Activated CD4-positive, alpha-beta T cell treated with anti-CD3 and anti-CD28 coated beads, Interleukin-2, Interleukin-6, amounts not matched to agents 100 ng/mL and 50 ng/mL, durations not matched to agents 16 hours and 8 hours (primary cell): Measurements from ENCODE around the gene SNRPA1.

Experiments
- DNase-seq: peaks from one replicate; pipeline ENCODE4 v3.0.0-alpha.2; 2020

The SNRPA1 gene

DNA sequence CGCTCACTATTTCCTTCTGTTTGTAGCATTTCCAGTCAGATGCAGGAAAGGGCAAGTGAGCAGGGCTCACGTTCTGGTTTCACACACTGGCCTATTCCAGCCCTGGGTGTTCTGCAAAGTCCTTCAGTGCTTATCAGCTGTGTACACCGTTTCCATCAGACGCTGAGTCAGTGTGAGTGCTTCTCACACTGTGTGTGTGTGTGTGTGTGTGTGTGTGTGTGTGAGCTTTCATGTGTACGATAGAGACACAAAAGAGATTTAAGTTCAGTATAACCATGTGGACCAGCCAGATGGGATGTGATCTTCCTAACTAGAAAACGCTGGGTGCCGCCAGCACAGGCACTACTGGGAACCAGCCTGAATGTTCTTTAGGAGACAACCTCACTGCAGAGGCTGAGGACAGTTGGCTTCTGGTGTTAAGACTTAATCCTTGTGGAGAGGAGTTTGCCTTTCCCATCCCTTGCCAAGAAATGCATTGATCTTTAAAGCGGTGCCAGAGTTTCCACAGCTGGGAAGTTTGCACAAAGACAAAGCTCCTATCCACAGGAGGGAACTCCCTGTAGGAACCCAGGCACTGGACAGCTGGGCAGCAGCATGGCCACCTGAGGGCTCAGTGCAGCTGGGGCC is 39.3 kb downstream of the SNRPA1 start:
- no peak for DNase-seq

DNA sequence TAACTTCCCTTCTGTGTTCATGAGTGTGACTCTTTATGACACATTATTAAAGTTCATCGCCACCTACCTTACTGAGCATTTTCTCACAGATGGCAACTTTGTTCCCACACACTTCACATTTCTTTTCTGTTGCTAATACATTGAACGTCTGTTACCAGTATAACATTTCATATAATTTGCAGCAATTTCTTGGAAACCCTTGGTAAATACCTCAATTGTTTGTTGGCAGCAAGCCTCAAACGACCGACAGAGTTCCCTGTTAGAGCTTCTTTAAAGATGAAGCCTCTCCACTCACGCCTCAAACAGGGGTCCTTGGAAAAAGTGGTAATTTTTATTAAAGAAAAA is 40.0 kb downstream of the SNRPA1 start:
- DNase-seq: no peak

DNA sequence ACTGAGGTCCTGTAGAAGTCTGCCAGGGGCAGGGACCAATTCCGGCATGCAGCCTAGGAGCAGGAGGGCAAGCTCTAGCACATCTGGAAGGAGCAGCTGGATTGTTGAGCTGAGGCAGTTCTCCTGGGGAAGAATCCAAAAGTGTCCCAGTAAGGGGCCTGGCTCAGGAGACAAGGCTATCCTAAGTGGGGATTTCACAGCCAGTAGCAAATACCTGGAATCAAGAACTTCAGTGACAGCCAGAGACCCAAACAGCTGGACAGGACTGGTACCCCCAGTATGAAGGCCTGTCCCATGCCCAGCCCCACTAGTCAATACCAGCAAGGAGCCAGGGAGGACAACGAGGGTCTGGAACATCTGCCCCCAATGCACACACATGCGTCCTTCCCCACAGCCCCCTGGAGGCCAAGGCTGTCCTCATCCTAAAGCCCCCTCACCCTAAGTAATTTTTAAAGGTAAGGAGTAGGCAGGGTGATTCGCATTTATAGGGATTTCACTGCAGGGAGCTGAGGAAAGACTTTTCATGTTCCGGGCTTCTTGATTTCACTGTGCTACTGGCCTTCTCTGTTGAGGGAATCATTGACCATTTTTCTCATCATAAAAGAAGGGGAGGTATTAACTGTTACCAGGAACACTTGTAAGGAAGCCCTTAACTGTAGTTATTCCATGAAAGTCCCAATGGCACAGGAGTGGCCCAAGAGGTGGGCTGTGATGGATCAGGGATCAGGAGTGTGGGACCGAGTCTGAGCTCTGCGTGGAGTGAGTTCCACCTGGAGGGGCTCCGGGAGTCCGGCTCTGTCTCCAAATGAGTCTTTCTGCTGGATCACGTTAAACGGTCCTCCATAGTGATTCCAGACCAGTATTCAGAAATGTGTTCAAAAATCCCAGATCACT is 40.6 kb downstream of the SNRPA1 start:
- no peak for DNase-seq

DNA sequence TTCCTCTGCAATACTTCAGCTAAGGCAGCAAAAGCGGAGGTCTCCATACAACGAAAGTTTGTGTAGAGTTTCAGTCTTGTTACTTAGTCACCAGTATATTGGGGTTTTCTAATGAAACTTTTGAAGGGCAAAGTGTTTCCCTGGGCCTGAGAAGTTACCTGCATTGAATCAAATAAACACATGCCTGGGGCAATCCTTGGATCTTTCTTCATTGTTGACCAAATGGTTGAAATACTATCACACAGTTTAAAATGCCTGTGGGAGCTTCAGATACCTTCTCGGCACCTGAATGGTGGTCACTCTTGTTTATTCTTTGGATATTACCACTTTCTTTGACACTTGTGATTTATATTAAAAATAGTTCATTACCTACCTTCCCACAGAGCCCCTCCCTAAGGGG is 42.2 kb downstream of the SNRPA1 start:
- no peak for DNase-seq

DNA sequence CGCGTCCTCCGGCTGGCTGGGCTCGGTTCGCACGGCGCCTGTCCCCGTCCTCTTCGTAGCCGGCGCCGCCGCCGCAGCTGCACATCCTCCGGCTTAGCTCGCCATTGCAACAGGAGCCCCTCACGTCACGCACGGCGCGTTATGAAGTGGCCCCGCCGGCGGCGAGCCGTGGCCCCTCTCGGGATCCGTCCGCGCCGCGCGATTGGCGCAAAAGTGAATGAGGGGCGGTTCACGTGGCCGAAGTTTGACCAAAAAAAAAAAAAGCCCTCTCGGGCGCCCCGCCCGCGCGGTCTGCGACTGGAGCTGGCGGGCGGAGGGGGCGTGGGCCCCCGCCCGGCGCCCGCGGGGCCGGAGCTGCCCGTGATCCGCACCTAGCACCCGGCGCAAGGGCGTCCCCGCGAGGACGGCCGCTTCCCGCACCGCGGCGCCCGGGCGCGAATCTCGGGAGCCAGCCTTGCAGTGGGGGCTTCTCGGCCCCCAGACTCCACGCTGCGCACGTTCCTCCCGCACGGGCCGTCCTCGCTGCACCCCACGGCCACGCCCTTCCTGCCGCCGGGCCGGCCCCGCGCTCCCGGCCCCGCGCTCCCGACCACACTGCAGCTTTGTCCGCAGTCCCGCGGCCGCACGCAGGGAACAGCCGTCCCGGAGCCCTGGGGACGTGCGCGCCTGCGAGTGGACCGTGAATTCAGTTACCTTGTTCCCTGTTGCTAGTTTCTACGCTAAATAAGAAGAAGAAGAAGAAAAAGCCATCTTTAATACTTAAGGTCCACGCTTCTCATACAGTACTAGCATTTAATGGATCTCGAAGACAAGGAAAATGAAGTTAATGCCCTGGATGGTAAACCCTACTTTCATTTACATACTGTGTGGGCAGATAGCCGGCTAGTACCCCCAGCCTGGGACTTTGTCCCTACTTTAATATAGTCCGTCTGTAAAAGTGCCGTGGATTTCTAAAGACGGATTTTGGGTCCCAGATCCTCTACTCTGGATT is 42.9 kb downstream of the SNRPA1 start, which contains the start of gene CHSY1:
CHSY1 (minus strand) TSS at position 219 of the 991 bp plus-strand sequence. CDS start 592 bp downstream, outside the sequence.
- peak; percentile 93 for DNase-seq

DNA sequence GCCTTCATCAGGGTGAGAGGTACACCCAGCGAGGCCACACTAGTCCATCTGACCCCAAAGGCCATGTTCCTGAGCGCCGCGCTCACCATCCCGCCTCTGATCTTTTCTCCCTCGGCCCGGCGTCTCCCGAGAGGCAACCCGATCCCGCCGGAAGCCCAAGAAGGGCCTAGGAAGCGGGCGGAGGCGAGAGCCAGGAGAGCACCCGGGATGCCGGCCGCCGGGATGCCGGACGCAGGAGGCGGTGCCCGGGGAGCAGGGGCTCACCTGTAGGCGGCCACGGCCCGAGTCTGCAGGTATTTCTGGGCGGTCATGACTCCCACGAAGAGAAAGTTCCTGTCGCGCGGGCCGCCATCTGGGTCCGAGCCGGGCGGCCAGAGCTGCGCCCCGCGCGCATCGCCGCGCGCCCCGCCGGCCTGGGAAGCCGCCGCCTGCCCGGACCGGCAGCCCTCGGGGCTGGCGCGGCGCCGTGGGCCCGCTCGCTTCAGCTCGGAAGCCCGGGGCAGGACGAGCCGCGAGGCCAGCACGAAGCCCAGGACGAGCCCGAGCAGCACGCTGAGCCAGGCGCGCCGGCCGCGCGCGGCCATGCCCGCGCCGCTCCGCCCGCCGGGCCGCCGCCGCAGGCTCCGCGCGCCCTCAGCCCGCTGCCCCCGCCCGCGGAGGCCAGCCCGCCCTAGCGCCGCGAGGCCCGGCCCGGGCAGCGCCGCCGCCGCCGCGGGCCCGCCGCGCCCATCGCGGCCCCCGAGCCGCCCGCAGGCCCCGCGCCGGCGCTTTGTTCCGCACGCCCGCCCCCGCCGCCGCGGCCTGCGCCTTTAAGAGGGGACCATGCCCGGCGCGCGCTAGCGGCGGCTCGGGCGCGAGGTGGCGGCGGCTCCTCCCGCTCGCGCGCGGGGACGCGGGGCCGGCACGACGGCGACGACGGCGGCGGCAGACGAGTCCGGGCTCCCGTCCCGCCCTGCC is 43.9 kb downstream of the SNRPA1 start:
- no peak for DNase-seq

DNA sequence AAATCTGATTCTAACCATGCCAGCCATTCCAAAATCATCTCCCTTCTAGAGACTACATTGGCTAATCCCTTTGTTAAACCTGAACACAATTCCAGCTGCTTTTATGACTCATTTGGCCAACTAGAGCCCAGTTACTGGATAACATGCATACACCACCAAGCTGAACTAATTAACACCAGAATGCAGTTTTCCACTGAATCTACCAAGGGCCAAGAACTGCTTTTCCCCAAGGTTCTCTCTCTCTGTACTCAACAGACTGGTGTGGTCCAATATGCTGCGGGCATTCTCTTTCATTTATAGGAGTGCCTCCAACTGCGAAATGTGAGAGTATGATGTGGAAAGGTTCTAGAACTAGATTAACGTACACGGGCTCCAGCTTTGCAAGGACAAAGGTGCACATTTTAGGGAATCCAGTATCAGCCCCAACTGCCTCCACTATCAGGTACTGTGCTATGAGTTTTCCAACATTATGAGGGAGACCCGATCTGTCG is 44.7 kb downstream of the SNRPA1 start:
- DNase-seq: no peak

DNA sequence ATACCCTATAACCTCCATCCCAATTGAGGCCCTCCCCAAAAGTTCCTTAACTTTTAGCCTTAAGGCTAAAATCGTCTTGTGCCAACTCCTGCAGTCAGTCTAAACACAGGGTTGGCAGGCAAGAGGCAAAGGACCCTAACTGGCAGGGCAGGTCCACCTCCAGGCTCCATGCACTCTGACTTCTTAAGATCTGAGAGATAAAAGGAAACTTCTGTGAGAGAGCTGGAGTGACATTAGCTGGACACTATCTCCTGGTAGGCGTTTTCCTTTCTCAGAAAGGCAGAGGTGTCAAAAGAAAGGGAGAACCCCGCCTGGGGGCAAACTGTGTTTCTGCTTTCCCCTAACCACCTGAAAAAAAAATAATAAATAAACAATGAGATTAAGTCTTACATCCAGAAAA is 46.8 kb downstream of the SNRPA1 start:
- no peak for DNase-seq

DNA sequence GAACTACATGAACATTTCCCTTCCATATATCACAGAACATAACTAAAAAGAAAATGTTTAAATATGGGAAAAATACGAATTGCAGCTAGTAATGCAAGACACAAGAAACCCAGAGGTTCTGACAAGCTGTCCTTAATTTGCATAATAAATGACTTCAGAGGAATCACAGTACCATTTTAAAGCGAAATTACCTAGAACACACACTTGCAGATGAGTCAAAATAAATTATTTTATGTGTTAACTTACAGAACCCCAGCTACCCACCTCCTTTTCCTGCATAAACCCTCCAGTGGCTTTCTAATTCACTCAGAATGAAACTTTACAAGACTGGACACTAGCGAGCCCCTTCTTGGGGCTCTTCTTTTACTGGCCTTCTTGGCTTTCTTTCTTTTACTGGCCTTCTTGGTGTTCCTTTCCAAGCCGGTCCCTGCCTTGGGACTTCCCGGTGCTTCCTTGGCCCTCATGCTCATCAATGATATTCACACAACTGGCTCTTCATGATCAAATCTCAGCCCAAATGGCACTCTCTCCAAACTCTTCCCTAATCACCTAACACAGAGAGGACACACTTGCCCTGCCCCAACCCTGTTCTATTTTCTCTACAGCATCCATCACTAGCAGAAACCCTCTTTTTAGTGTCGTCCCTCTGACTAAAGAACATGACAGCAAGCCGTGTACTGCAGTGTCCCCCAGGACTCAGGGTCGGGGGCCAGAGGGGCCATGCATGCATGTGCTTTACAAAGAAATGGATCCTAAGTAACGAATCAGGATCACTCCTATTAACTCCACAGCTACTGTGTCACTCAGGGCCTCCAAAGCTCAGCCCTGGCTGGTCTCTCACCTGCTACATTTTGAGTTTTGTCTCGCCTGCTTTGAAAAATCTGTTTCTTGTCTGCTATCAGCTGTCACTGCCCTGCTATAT is 48.0 kb downstream of the SNRPA1 start:
- DNase-seq: peak; percentile 50

DNA sequence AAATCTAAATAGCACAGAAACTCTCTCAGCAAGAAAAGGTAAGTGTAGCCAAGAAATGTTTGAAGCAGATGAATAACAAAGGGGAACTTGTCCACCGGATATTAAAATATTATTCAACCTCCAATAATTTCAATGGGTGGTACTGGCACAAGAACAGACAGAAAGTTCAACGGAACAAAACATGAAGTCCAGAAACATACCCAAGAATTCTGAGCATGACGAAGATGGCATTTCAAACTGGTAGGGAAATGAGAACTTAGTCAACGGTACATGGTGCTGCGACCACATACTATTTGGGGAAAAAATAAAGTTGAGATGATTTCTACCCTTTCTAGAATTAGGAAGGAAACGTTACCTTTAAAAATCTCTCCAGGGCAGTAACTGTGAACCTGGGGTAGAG is 48.7 kb downstream of the SNRPA1 start:
- DNase-seq: no peak

DNA sequence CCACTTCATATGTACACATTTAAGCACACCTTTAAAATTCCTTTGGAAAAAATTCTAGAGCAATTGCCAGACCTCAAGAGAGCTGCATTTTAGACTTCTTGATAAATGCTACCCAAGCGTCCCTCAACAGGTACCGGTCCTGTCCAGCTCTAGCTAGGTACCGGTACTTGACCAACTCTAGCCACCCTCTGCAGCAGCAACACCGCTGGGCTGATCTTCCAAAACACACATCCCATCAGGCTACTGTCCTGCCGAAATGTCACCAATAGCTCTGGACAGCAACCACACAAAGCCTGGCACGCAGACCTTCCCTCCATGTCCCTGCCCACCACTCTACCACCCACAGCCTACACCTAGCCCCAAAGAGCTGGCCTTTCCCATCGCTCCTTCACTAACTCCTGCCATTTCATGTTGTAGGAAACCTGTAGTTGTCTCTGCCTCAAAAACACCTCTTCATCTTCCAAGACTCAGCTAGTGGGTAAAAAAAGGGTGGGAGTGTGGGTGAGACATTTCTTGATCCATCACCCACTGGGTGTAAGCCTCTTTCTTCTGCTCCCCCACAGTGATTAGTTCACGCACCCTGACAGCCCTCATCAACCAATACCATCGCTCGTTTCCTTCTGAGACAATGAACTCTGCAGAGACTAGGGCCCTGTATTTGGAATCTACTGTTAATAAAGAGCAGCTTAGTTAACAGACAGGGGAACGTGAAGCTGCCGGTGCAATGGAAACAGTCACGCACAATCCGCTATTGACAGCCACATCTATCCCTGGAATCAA is 50.0 kb downstream of the SNRPA1 start:
- DNase-seq: no peak

DNA sequence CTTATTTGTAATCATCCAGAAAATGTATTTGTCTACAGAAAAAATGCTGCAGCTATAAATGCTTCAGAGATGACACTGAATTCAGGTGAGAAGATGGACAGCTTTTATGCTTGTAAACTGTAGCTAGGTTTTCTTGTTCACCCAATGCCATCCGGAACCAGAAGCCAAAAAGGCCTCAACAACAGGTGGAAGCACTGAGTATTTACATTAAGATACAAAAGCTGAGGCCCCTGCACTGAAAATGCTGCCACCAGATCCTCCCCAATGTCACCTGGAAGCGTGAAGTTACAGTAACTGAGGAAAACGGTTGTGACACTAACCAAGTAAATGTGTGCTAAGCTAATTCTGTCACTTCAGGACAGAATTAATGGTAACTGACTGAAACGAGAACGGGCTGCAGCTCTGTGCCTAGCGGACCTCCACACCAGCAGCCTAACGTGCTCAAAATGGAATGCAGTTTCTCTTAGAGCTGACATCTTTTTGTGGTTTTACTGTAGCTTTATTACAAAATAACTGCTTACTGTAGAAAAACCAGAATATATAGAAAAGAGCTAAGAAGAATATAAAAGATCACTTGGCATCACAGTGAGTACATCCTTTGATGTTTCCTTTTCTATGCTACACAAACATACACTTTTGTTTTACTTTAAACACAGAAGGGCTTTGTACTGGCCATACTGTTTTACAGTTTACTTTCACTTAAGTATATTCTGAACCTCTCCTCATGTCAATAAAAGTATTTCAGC is 50.8 kb downstream of the SNRPA1 start:
- DNase-seq: no peak

DNA sequence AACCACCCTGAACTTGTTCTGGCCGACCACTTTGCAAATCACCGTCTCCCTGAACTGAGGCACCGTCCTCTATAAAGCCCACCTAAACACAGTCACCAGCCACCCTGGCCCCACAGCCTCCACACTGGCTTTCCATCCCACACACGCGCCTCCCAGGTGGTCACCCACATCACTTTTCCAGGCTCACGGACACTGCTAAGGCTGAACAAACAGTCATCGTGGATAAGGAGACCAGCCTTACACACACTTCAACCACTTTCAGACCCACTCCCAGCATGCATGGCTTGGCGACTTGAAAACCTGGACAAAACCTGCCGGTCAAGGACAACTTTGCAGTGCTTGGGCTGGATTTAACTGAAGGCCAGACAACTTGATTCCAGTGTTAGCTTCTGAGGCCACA is 51.6 kb downstream of the SNRPA1 start:
- no peak for DNase-seq

DNA sequence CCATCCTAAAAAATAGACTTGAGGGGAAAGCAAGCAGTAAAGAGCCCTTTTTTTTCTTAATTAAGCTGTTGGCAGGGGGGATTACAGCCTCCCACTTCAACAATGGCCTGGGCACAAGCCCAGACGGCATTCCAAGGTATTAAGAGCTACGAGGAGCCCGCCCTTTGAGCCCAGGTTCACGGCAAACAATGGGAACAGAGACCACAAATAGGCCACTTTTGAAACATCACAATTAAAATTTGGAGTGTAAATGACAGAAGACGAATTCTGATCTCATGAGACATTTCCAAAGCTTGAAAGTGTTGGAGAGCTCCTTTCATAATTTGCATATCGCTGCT is 52.1 kb downstream of the SNRPA1 start:
- no peak for DNase-seq

DNA sequence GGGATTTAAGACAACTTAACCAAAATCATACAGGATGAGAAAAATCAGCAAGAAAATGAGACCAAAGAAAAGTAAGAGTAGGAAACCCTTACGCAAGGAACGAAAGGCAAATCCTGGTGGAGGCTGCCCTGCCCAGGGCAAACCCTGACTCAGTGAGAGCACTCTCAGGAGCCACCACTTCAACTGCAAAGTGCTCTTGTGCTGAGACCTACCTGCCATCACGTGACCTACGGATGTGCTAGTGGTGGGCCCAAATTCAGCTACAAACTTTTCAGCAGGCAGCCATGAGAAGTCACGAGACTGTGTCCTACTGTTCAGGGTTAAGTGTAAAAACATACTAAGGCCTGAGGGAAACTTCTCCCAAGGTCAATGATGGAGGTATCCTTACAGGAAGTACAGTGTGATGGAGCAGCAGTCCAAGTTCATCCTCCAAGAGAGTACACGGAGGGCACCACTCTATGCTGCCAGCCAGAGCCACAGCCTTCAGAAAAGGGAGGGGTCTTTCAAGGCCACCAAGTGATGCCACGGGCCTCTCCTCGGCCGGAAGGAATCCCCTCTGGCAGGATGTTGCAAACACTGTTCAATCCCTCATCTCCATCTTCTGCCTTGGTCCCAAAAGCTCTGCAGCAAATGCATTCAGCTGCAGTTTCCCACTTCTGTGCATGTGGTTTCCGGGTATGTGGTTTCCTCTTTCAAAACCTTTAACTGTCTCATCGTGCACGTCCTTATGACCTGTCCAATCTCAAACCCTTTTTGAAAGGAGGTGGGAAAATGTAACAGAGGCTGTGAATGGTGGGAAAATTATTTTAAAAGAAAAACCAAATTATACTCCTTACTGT is 52.7 kb downstream of the SNRPA1 start:
- peak; percentile 85 for DNase-seq

DNA sequence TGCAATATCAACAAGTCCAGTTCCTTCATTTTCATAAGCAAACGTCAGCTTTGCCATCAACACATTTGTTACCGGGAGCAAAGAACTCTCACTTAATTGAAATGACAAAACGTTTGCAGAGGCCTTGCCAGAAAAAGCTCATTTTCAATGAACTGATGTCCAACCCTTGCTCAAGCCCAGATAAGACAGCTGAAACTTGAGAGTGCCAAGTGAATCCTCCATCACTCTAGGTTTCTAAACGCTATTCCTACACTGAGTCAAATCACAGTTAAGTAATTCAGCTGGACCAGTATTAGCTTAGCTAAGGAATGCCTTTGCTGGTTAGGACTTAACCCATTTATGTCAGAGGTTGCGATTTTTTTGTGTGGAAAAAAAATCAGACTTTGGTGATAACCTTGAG is 54.7 kb downstream of the SNRPA1 start:
- DNase-seq: no peak

DNA sequence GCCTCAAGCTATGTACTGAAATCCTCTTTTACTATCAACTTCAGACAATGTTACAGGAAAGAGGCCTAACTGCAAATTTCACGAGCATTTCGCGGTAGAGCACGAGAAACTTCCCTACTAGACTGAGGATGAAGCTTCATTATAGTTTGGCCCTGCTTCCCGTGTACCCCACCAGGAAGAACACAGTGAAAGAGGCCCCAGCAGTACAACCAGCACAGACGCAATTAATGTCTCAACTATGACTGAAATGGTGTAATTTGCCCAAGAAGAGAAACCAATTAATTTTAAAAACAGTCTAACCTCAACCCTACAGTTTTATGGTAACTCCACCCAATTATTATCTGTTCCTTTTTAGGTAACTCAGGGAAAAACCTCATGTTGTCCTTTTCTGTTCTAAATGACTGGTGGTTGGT is 55.3 kb downstream of the SNRPA1 start:
- DNase-seq: no peak

DNA sequence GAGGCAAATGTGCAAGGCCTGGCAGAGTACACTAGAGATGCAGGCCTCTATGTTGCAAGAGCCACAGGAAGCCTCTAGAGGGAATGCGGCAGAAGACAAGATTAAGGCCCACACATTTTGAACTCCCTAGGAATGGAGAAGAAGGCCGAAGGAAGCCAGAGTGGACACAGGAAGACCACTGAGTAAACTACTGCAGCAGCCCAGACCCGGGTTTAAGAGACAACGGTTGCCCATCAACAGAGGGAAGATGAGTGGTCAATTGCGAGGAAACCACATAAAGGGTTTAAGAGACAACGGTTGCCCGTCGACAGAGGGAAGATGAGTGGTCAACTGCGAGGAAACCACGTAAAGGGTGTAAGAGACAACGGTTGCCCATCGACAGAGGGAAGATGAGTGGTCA is 57.8 kb downstream of the SNRPA1 start:
- no peak for DNase-seq
